ENCODE data around the gene GIT2.

DNA sequence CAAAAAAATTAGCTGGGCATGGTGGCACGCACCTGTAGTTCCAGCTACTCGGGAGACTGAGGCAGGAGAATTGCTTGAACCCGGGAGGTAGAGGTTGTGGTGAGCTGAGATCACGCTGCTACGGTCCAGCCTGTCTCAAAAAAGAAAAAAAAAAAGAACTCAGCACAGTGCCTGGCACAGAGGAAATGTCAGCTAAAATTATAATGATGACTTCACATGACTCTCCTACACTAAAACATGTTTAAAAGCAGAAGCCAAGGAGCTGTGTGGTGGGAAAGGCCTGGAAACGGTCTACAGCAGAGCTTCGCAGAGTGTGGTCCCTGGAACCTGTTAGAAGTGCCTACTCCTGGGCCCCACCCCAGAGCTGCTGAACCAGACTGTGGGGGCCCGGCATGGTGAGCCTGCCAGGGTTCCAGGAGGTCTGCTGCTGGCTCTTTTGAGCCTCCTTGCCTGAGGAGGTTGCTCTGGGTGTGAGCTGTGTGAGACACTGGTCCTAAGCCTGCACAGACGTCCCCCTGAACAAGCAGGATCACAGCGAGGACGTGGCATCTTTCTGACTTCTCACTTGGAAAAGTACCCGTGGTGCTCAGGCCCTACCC, 68.0 kb downstream of the GIT2 start:
- TF ChIP-seq, protein P1, sequence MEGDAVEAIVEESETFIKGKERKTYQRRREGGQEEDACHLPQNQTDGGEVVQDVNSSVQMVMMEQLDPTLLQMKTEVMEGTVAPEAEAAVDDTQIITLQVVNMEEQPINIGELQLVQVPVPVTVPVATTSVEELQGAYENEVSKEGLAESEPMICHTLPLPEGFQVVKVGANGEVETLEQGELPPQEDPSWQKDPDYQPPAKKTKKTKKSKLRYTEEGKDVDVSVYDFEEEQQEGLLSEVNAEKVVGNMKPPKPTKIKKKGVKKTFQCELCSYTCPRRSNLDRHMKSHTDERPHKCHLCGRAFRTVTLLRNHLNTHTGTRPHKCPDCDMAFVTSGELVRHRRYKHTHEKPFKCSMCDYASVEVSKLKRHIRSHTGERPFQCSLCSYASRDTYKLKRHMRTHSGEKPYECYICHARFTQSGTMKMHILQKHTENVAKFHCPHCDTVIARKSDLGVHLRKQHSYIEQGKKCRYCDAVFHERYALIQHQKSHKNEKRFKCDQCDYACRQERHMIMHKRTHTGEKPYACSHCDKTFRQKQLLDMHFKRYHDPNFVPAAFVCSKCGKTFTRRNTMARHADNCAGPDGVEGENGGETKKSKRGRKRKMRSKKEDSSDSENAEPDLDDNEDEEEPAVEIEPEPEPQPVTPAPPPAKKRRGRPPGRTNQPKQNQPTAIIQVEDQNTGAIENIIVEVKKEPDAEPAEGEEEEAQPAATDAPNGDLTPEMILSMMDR (IDR thresholded peaks at IDR 0.05): no peak
- no peak for TF ChIP-seq POLR2A (IDR thresholded peaks at IDR 0.05)

Measured in adrenal gland (tissue), 5 donors.